Endothelial cell of umbilical vein (primary cell): ENCODE measurements around the gene SEL1L2. TPM values are rescaled to one million over a fixed set of nuclear protein-coding genes. Genes with fewer than 3 reads are reported as not detected.

ENCODE experiments used
- BruUV-seq: library from RNA; stranded (reverse); fragments of 400-500 nt; replicated peaks from 2 replicates; lab custom pipeline; 2021; lab: Mats Ljungman, UMichigan
- CTCF ChIA-PET: fragments of 300-600, 350-600 bp; sonication (Branson Sonifier 250); formaldehyde crosslinking; loops from one replicate; lab custom pipeline; 2021; ENCODE audit warnings: antibody characterized with exemption, inconsistent platforms; lab: Charles Lee
- POLR2A ChIA-PET: fragments of 300-600, 350-600 bp; sonication (Branson Sonifier 250); formaldehyde crosslinking; loops from one replicate; lab custom pipeline; 2021; ENCODE audit warnings: antibody characterized with exemption, inconsistent platforms; lab: Charles Lee
- DNase-seq: peaks from one replicate; pipeline ENCODE4 v3.0.0-alpha.2; 2011; ENCODE audit warnings: low read depth, low spot score
- FAIRE-seq: peaks from 2 replicates; lab custom pipeline; 2011; peaks lifted over from hg19 to GRCh38; lab: Jason Lieb, UNC
- H2AFZ ChIP-seq: 2 replicates; pipeline ENCODE4 v1.6.0; 2012; ENCODE audit warnings: low read depth, low read length, control low read depth, inconsistent platforms
- H3K27ac ChIP-seq: 2 replicates; pipeline ENCODE4 v1.5.1; 2011; ENCODE audit warnings: low read depth, mild to moderate bottlenecking, control low read depth, low read length, moderate library complexity; ENCODE audit not compliant: insufficient read depth
- H3K27me3 ChIP-seq, 2 experiments: 2 replicates each; pipeline versions ENCODE4 v1.6.0 to v1.6.1; 2011; ENCODE audit warnings: low read length in 2 of 2, mixed read lengths in 1 of 2; ENCODE audit not compliant: control insufficient read depth in 2 of 2, insufficient read depth in 2 of 2
- H3K36me3 ChIP-seq, 2 experiments: 2 replicates in 1 of 2; 3 replicates in 1 of 2; pipeline ENCODE4 v1.5.1; 2011; ENCODE audit warnings: low read length in 2 of 2, mild to moderate bottlenecking in 1 of 2, moderate library complexity in 1 of 2; ENCODE audit not compliant: control insufficient read depth in 2 of 2, insufficient read depth in 2 of 2; ENCODE audit errors: extremely low read depth in 1 of 2
- H3K4me1 ChIP-seq: 3 replicates; pipeline ENCODE4 v1.5.1; 2011; ENCODE audit warnings: mild to moderate bottlenecking, low read length; ENCODE audit not compliant: control insufficient read depth, insufficient read depth; ENCODE audit errors: extremely low read depth
- H3K4me2 ChIP-seq: 2 replicates; pipeline ENCODE4 v1.6.1; 2011; ENCODE audit warnings: low read length, control low read depth, mixed read lengths; ENCODE audit not compliant: insufficient read depth
- H3K4me3 ChIP-seq, 3 experiments: fragments of 200-600 bp in 1 of 3; sonication (generic), shearing (Covaris generic) in 1 of 3; replicated peaks in 1 of 3; 2 replicates each; pipeline ENCODE4 v1.5.1; 2011 to 2016; ENCODE audit warnings: control low read depth in 3 of 3, low read length in 3 of 3, mild to moderate bottlenecking in 2 of 3, inconsistent platforms in 1 of 3, low read depth in 1 of 3, moderate library complexity in 1 of 3; ENCODE audit not compliant: insufficient read depth in 1 of 3
- H3K79me2 ChIP-seq: 2 replicates; pipeline ENCODE4 v1.6.0; 2012; ENCODE audit warnings: low read length, inconsistent platforms; ENCODE audit not compliant: control insufficient read depth, insufficient read depth
- H3K9ac ChIP-seq: replicated peaks from 2 replicates; pipeline ENCODE3; 2011; ENCODE audit warnings: low read length, control low read depth; ENCODE audit not compliant: insufficient read depth; ENCODE audit errors: extremely low read depth
- H3K9me1 ChIP-seq: replicated peaks from 3 replicates; pipeline ENCODE4 v1.6.0; 2011; ENCODE audit warnings: mild to moderate bottlenecking, low read length; ENCODE audit not compliant: control insufficient read depth, insufficient read depth; ENCODE audit errors: extremely low read depth
- H3K9me3 ChIP-seq: replicated peaks from 2 replicates; pipeline ENCODE4 v1.5.1; 2012; ENCODE audit warnings: low read length, inconsistent platforms; ENCODE audit not compliant: control insufficient read depth, insufficient read depth
- H4K20me1 ChIP-seq: replicated peaks from 2 replicates; pipeline ENCODE3; 2011; ENCODE audit warnings: mild to moderate bottlenecking, low read length; ENCODE audit not compliant: control insufficient read depth, insufficient read depth; ENCODE audit errors: extremely low read depth
- CTCF ChIP-seq, 2 donors: IDR thresholded peaks; 1 replicate in 1 of 2; 2 replicates in 1 of 2; pipeline ENCODE4 v1.5.1; 2011; ENCODE audit warnings: low read length in 2 of 2, mild to moderate bottlenecking in 2 of 2, moderate library complexity in 2 of 2, control low read depth in 1 of 2, inconsistent platforms in 1 of 2, low read depth in 1 of 2; ENCODE audit not compliant: insufficient read depth in 1 of 2; ENCODE audit errors: extremely low read depth in 1 of 2
- EZH2 ChIP-seq: IDR thresholded peaks from 2 replicates; pipeline ENCODE4 v1.6.1; 2012; ENCODE audit warnings: borderline replicate concordance, low read depth, mild to moderate bottlenecking, moderate library complexity, low read length, inconsistent platforms; ENCODE audit not compliant: severe bottlenecking
- FOS ChIP-seq: IDR thresholded peaks from 2 replicates; pipeline ENCODE4 v1.6.1; 2011; ENCODE audit warnings: mild to moderate bottlenecking, low read length, moderate library complexity, borderline replicate concordance; ENCODE audit not compliant: insufficient read depth
- GATA2 ChIP-seq: IDR thresholded peaks from 2 replicates; pipeline ENCODE4 v1.7.0; 2011; ENCODE audit warnings: low read depth, mild to moderate bottlenecking, moderate library complexity, mixed read lengths, low read length; ENCODE audit not compliant: insufficient read length, insufficient read depth
- JUN ChIP-seq: IDR thresholded peaks from 2 replicates; pipeline ENCODE4 v1.6.1; 2011; ENCODE audit warnings: borderline replicate concordance, low read depth; ENCODE audit not compliant: insufficient read length, insufficient read depth
- MAX ChIP-seq: IDR thresholded peaks from 2 replicates; pipeline ENCODE4 v1.6.1; 2011; ENCODE audit not compliant: insufficient read depth, insufficient read length
- MYC ChIP-seq: IDR thresholded peaks from one replicate; pipeline ENCODE4 v1.6.1; 2011; ENCODE audit warnings: mild to moderate bottlenecking, low read depth, low read length
- POLR2A ChIP-seq: IDR thresholded peaks from 2 replicates; pipeline ENCODE4 v1.6.1; 2012; ENCODE audit warnings: low read depth, mild to moderate bottlenecking, control low read depth, low read length
- POLR2AphosphoS5 ChIP-seq: IDR thresholded peaks from 2 replicates; pipeline ENCODE4 v1.6.1; 2012; ENCODE audit warnings: low read depth, mild to moderate bottlenecking, control low read depth, low read length, moderate library complexity; ENCODE audit not compliant: insufficient read depth
- dilution Hi-C: fragments of 300-500 bp; cut with MboI; formaldehyde crosslinking; loops from one replicate; pipeline ENCODE4 v1.15.0; 2019; ENCODE audit warnings: low sequenced_read_pairs; ENCODE audit not compliant: extremely low pct_ligation_motif_present
- intact Hi-C: fragments of 100-400 bp; cut with micrococcal nuclease; formaldehyde crosslinking; loops from one replicate; pipeline ENCODE4 v1.10.0; 2022
- polyA plus RNA-seq, 4 experiments: library from polyadenylated mRNA; depleted of rRNA in 3 of 4; stranded (reverse) in 3 of 4; unstranded in 1 of 4; fragments of >200 nt; gene quantifications; 2 replicates each; pipeline versions ENCODE4 v1.2.1 to v1.2.3, GENCODE V29; 2011 to 2012; ENCODE audit warnings: missing spikeins in 1 of 4
- total RNA-seq: library from RNA; stranded (reverse); gene quantifications from 2 replicates; pipeline ENCODE4 v1.2.3, GENCODE V29; 2021

Gene SEL1L2
- total and polyA plus RNA-seq, 2 donors (not counting 3 experiments of a cell fraction or from before 2014, with no cell fraction given) = not detected

GRCh38 chr20:13865791-13866351 lies 124.5 kb downstream of the SEL1L2 start:
- no peak overlapping the region for H2AFZ ChIP-seq
- BruUV-seq = no TSS peak
- ChIA-PET CTCF (no interaction called here), POLR2A (no interaction called here)
- intact Hi-C loops = no loop called here
- no peaks in the 10 kb centered on the region for H3K9me3 ChIP-seq
- no peaks in the 10 kb centered on the region for H3K27me3 ChIP-seq
- no peaks in the 10 kb centered on the region for H4K20me1 ChIP-seq
- H3K36me3 ChIP-seq = no peaks in the 10 kb centered on the region
- no peak for TF ChIP-seq EZH2
- FAIRE-seq (no peak), DNase-seq (no peak)
- H3K9ac ChIP-seq = no peak overlapping the region
- no peak overlapping the region for H3K4me2 ChIP-seq
- H3K79me2 ChIP-seq = no peaks in the 10 kb centered on the region
- dilution Hi-C loops = no loop called here
- no peak overlapping the region for H3K4me3 ChIP-seq
- H3K27ac ChIP-seq = no peak overlapping the region
- H3K9me1 ChIP-seq = no peaks in the 10 kb centered on the region
- H3K4me1 ChIP-seq = no peaks in the 10 kb centered on the region

DNA sequence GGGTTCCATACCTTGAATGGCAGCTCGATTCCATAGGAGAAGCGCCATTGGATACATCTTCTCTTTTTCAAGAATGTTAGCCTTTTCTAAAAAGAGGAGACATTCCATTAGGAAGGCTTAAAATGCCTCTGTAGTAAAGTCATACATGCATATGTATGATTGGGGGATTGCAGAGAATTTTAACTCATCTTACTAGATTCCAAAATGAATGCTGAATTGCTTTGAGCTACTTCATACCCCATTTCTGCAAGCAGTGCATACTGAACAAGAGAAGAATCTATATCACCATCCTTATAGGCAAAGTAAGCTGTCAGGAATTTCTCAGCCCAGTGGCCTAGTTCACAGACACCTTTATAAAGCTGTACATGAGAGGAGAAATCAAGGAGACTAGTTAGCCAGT lies 125.3 kb downstream of the SEL1L2 start:
- ChIA-PET POLR2A (no interaction called here), CTCF (no interaction called here)
- no peak overlapping the region for H3K4me3 ChIP-seq
- BruUV-seq = no TSS peak
- H3K4me2 ChIP-seq = no peak overlapping the region
- TF ChIP-seq POLR2AphosphoS5 (no peak), CTCF (IDR thresholded peaks at IDR 0.05; ENCODE audit: extremely low read depth in 1 of 2, insufficient read depth in 1 of 2, low read depth in 1 of 2, low read length in 2 of 2) (no peak), EZH2 (no peak), MYC (no peak), MAX (no peak), POLR2A (no peak), GATA2 (no peak), FOS (no peak), JUN (no peak)
- no peak overlapping the region for H3K27ac ChIP-seq
- H3K36me3 ChIP-seq = no peaks in the 10 kb centered on the region
- intact Hi-C loops = no loop called here
- H3K9me3 ChIP-seq = no peaks in the 10 kb centered on the region
- no peak overlapping the region for H2AFZ ChIP-seq
- H3K9ac ChIP-seq = no peak overlapping the region
- no peaks in the 10 kb centered on the region for H3K27me3 ChIP-seq
- dilution Hi-C loops = no loop called here
- no peaks in the 10 kb centered on the region for H3K4me1 ChIP-seq
- H3K9me1 ChIP-seq = no peaks in the 10 kb centered on the region
- H3K79me2 ChIP-seq = no peaks in the 10 kb centered on the region
- no peaks in the 10 kb centered on the region for H4K20me1 ChIP-seq
- DNase-seq (no peak), FAIRE-seq (no peak)
